Upper lobe of left lung (tissue), 6 donors: ENCODE results near the gene CPNE4. TPM values are rescaled to one million over a fixed set of nuclear protein-coding genes. Genes with fewer than 3 reads are reported as not detected.

Source experiments
- ATAC-seq, 2 donors: fragments of 200-7000 bp; cut with Tn5 transposase; one replicate each; pipeline ENCODE4 v1.9.1; 2022; ENCODE audit warnings: mild to moderate bottlenecking in 2 of 2, moderate library complexity in 2 of 2; ENCODE audit not compliant: low FRiP score in 2 of 2
- DNase-seq, 2 donors: peaks; one replicate each; pipeline ENCODE4 v3.0.0-alpha.2; 2019 to 2020
- H3K27ac ChIP-seq, 4 donors: fragments of 200-600 bp; sonication (generic); one replicate each; pipeline ENCODE4 v1.5.1; 2016 to 2019
- H3K27me3 ChIP-seq, 4 donors: fragments of 200-600 bp; sonication (generic); one replicate each; pipeline ENCODE4 v1.5.1; 2017 to 2019
- H3K36me3 ChIP-seq, 4 donors: fragments of 200-600 bp; sonication (generic); one replicate each; pipeline ENCODE4 v1.5.1; 2016 to 2019
- H3K4me1 ChIP-seq, 4 donors: fragments of 200-600 bp; sonication (generic); one replicate each; pipeline ENCODE4 v1.5.1; 2018 to 2019
- H3K4me3 ChIP-seq, 4 donors: fragments of 200-600 bp; sonication (generic); one replicate each; pipeline ENCODE4 v1.5.1; 2017 to 2019; ENCODE audit warnings: mild to moderate bottlenecking in 2 of 4, moderate library complexity in 1 of 4
- H3K9me3 ChIP-seq, 4 donors: fragments of 200-600 bp; sonication (generic); one replicate each; pipeline ENCODE4 v1.5.1; 2018 to 2019
- EP300 ChIP-seq, 4 donors: sonication (generic); formaldehyde crosslinking; IDR thresholded peaks; one replicate each; pipeline ENCODE4 v1.5.1; 2017; ENCODE audit warnings: antibody characterized with exemption in 4 of 4, control low read depth in 2 of 4
- POLR2A ChIP-seq, 4 donors: fragments of 450-650 bp; IDR thresholded peaks; one replicate each; pipeline ENCODE4 v1.5.1; 2016 to 2017; ENCODE audit warnings: antibody characterized with exemption in 4 of 4, mild to moderate bottlenecking in 2 of 4
- POLR2AphosphoS5 ChIP-seq, 2 donors: sonication (generic); formaldehyde crosslinking; IDR thresholded peaks; one replicate each; pipeline ENCODE4 v1.5.1; 2017; ENCODE audit warnings: antibody characterized with exemption in 2 of 2
- WGBS, 2 donors: methylation state at CpG; one replicate each; pipeline ENCODE4 v1.1.5; 2017 to 2018; 5-methylcytosine and 5-hydroxymethylcytosine counted together
- total RNA-seq, 6 donors: library from RNA; depleted of rRNA in 4 of 6; stranded (reverse); fragments of >200 nt in 4 of 6; gene quantifications; one replicate each; pipeline versions ENCODE4 v1.1.0 to v1.2.1, GENCODE V29; 2016 to 2021
- TF ChIP-seq, protein P1 (sequence below), 6 experiments: fragments of 450-650 bp in 4 of 6; fragments of 200-600 bp in 2 of 6; sonication (generic) in 2 of 6; IDR thresholded peaks; one replicate each; pipeline ENCODE4 v1.5.1; 2016 to 2019; ENCODE audit warnings: antibody characterized with exemption in 6 of 6
- donor health status: DM: no; HTN: no; CAD: no; lungs with moderate emphysema.
- donor health status: DM: no; HTN: yes; CAD: no; lungs with severe emphysema.

CPNE4 gene
- total RNA-seq, 6 donors from 2014 or later = 0.34 to 2.1 (median 0.47) TPM; not detected in 3

DNA sequence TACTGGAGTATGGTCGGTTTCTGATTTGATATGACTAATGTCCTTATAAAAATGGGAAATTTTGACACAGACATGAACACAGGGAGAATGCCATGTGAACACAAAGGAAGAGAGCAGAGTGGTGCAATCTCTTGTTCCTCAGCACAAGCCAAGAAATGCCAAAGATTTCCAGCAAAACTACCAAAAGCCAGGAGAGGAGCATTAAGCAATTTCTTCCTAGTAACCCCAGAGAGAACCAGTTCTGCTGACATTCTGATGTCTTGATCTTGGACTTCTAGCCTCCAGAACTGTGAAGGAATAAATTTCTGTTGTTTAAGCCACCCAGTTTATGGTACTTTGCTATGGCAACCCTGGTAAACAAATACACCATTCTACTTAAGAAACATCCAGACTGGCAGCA, 304.2 kb downstream of the CPNE4 start:
- Histone ChIP-seq H3K4me1 (peaks cover 0 to 4% (median 2%) of the 10 kb centered on the region in 4 donors), H3K27ac (no peak overlapping the region), H3K27me3 (no peaks in the 10 kb centered on the region), H3K36me3 (no peaks in the 10 kb centered on the region), H3K4me3 (no peak overlapping the region), H3K9me3 (no peaks in the 10 kb centered on the region)
- ATAC-seq (no peak), DNase-seq (no peak)
- WGBS, 2 donors = 82 to 83% methylated on average over 1 of the region's 1 CpG
- TF ChIP-seq POLR2AphosphoS5 (IDR thresholded peaks at IDR 0.05) = no peak
- TF ChIP-seq EP300 (IDR thresholded peaks at IDR 0.05) = no peak
- TF ChIP-seq POLR2A (IDR thresholded peaks at IDR 0.05) = no peak
- TF ChIP-seq, protein P1, sequence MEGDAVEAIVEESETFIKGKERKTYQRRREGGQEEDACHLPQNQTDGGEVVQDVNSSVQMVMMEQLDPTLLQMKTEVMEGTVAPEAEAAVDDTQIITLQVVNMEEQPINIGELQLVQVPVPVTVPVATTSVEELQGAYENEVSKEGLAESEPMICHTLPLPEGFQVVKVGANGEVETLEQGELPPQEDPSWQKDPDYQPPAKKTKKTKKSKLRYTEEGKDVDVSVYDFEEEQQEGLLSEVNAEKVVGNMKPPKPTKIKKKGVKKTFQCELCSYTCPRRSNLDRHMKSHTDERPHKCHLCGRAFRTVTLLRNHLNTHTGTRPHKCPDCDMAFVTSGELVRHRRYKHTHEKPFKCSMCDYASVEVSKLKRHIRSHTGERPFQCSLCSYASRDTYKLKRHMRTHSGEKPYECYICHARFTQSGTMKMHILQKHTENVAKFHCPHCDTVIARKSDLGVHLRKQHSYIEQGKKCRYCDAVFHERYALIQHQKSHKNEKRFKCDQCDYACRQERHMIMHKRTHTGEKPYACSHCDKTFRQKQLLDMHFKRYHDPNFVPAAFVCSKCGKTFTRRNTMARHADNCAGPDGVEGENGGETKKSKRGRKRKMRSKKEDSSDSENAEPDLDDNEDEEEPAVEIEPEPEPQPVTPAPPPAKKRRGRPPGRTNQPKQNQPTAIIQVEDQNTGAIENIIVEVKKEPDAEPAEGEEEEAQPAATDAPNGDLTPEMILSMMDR (IDR thresholded peaks at IDR 0.05) = no peak

DNA sequence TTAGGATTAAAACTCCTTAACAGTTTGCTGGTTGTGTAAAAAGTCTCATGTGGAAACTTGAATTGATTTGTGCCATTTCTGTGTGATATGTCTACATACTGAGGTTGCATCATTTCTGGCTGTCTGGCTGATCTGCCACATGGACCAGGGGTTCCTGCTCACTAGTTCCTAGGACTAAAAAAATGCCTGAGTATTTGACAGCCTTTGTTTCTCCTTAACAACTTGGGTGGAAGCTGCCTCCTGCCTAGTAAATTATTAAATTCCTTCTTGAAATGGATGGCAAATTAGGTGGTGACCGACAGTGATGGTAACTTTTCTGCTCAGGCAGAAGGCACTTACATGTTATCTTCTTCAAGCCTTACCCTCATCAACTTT, 305.2 kb downstream of the CPNE4 start:
- WGBS, 2 donors = 96 to 97% methylated on average over 1 of the region's 1 CpG
- H3K36me3 ChIP-seq = no peaks in the 10 kb centered on the region
- H3K27ac ChIP-seq = no peak overlapping the region

DNA sequence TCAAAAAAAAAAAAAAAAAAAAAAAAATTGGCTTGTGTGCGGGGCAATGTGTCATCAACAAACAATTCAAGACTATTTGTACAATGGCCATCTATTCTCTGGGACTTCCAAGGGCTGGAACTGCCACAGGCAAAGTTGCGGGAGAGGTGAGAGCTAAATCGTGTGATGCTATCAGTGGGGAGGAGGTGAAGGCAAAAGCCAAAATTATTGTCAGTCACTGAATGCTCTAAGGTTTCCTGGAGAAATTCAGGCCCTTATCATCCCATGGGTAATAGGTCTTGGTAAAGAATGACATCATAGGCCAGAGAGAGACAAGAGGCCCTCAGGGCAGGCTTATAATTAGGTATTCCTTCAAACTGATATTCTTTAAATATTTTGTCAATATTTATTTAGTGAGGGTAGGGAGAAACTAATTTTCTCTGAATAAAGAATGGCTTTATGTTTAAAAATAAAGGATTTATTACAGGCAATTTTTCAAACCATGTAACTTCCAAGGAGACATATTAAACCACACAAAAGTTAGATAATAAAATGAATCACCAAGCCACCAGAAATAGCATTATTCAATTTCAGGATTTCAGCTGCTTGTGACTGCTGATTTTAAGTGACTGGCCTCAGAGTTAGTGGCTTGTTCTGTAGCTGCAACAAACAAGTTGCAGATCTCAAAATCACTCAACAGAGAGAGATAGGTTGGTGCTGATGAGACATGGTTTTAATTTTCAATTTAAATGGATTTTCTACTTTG, 305.7 kb downstream of the CPNE4 start:
- DNase-seq = no peak
- no peaks in the 10 kb centered on the region for H3K27me3 ChIP-seq
- no peaks in the 10 kb centered on the region for H3K9me3 ChIP-seq
- TF ChIP-seq, protein P1 (IDR thresholded peaks at IDR 0.05) = no peak
- no peak for TF ChIP-seq POLR2A (IDR thresholded peaks at IDR 0.05)
- no peak for TF ChIP-seq POLR2AphosphoS5 (IDR thresholded peaks at IDR 0.05)
- TF ChIP-seq EP300 (IDR thresholded peaks at IDR 0.05) = no peak
- H3K27ac ChIP-seq = no peak overlapping the region
- WGBS, 2 donors = 80 to 91% methylated on average over 3 of the region's 3 CpGs
- H3K4me3 ChIP-seq = no peak overlapping the region
- no peaks in the 10 kb centered on the region for H3K36me3 ChIP-seq
- H3K4me1 ChIP-seq = peaks cover 0 to 4% (median 2%) of the 10 kb centered on the region in 4 donors
- ATAC-seq = no peak

More for the DNA sequence above, 305.2 kb downstream of the CPNE4 start:
- Histone ChIP-seq H3K9me3 (no peaks in the 10 kb centered on the region), H3K4me3 (no peak overlapping the region), H3K4me1 (peaks cover 0 to 4% (median 2%) of the 10 kb centered on the region in 4 donors), H3K27me3 (no peaks in the 10 kb centered on the region)
- ATAC-seq = no peak
- DNase-seq = no peak
- TF ChIP-seq EP300 (IDR thresholded peaks at IDR 0.05) (no peak), POLR2A (IDR thresholded peaks at IDR 0.05) (no peak), POLR2AphosphoS5 (IDR thresholded peaks at IDR 0.05) (no peak)
- TF ChIP-seq, protein P1 (IDR thresholded peaks at IDR 0.05) = no peak

DNA sequence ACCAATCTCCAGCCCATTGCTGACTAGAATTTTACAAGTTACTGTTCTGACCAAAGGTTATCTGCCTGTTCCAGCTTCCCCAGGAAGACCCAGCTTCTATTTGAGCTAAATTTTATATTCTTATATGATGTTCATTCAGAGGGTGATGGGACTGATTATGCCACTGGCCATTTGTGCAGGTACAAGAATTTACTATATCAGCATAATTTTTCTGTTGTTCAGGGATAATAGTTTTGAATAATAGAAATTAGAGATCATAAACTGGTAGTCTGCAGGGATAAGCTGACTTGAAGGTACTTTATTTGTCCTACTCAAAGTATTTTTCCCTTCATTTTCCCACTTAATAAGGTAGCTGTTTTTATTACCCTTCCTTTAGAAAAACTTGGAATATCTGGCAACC, 309.4 kb downstream of the CPNE4 start:
- H3K9me3 ChIP-seq = no peaks in the 10 kb centered on the region
- no peak overlapping the region for H3K4me3 ChIP-seq
- no peak for DNase-seq
- no peaks in the 10 kb centered on the region for H3K36me3 ChIP-seq
- H3K27ac ChIP-seq = no peak overlapping the region
- H3K4me1 ChIP-seq = no peaks in the 10 kb centered on the region
- ATAC-seq = no peak
- TF ChIP-seq POLR2AphosphoS5 (IDR thresholded peaks at IDR 0.05) (no peak), POLR2A (IDR thresholded peaks at IDR 0.05) (no peak), EP300 (IDR thresholded peaks at IDR 0.05) (no peak)
- TF ChIP-seq, protein P1 (IDR thresholded peaks at IDR 0.05) = no peak
- H3K27me3 ChIP-seq = no peaks in the 10 kb centered on the region

DNA sequence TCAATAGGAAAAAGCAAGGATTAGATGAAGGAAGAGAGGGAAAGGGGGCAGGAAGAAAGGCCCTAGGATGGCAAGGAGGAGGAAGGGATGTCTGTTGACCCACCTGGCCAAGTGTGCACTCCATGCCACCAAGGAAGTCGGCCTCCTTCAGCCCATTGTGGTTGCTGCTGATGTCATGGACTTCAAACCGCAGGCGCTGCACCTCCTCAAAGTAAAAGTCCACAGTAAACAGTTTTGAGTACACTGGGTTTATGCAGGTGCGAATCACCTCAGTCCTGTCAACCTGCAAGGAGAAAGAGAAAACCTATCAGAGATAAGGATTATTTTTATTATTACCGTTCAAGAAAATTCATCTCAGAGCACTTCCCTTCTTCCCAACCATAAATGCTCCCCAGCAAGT, 311.5 kb downstream of the CPNE4 start:
- Histone ChIP-seq H3K9me3 (no peaks in the 10 kb centered on the region), H3K36me3 (no peaks in the 10 kb centered on the region), H3K27ac (no peak overlapping the region), H3K27me3 (no peaks in the 10 kb centered on the region), H3K4me3 (no peak overlapping the region), H3K4me1 (no peaks in the 10 kb centered on the region)
- no peak for ATAC-seq
- no peak for DNase-seq
- TF ChIP-seq EP300 (IDR thresholded peaks at IDR 0.05) (no peak), POLR2A (IDR thresholded peaks at IDR 0.05) (no peak), POLR2AphosphoS5 (IDR thresholded peaks at IDR 0.05) (no peak)
- TF ChIP-seq, protein P1 (IDR thresholded peaks at IDR 0.05) = no peak
- 74 to 82% methylated on average over 5 of the region's 5 CpGs for WGBS, 2 donors
